SKM-1 (cell line): ENCODE results near the gene TBC1D2.
A peak's percentile ranks its signal among the peaks of the same experiment; 100 is the strongest.
"Not testable (repeated sequence)": the region's sequence is repeated elsewhere in the genome, so short reads cannot be mapped to it uniquely, and the experiment has no call there.

Experiments used
- DNase-seq: peaks from one replicate; lab custom pipeline; 2025; ENCODE audit not compliant: unreplicated experiment; lab: John Stamatoyannopoulos, UW

TBC1D2 gene

DNA sequence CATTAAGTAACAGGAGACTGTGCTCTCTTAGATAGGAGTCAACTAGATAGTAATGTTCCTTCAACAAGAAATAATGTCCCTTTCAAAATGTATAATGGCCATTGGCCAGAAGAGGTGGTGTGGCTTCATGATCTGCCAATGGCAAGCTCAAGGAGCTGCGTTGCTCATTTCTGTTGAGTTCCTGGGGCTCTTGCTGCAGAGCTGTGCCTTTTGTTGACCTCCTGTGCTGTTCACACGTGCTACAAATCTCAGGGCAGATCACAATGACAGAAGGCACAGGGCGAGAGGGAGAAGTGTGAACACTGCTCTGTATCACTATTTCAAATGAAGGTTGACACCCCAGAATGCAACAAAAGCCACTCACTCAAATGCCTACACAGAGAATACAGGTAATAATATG is 16.0 kb upstream of the TBC1D2 start:
- no peak for DNase-seq

DNA sequence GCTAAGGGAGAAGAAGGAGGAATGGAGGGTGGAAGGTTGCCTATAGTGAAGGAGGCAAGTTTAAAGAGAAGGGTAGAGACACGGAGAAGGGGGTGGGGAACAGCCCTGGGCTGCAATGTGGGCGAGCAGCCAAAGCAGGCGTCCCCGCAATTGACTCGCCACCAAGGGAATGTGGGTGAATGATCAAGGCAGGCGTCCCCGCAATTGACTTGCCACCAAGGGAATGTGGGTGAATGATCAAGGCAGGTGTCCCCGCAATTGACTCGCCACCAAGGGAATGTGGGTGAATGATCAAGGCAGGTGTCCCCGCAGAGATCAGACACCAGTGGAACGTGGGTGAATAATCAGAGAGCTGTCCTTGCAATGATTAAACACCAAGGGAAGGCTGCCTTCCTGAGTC is 14.8 kb upstream of the TBC1D2 start:
- DNase-seq, result not testable (repeated sequence)

DNA sequence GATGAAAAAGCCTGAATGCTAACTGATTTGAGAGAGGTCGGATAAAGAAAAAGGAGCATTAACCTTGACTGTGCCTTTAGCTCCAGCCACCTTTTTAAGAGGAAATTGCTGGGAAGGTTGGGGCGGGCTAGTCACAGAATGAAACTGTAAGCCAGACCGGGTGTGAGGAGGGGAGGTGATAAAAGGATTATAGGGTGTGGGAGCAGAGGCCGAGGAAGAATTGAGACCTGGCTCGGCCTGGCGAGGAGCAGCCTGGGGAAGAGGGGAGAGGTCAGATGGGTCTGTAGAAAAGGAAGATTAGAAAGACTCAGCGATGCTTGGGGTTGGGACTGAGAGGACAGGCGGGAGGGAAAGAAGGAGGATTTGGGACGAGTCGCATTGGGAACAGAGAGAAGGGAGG is 14.2 kb upstream of the TBC1D2 start:
- not testable (repeated sequence) for DNase-seq

DNA sequence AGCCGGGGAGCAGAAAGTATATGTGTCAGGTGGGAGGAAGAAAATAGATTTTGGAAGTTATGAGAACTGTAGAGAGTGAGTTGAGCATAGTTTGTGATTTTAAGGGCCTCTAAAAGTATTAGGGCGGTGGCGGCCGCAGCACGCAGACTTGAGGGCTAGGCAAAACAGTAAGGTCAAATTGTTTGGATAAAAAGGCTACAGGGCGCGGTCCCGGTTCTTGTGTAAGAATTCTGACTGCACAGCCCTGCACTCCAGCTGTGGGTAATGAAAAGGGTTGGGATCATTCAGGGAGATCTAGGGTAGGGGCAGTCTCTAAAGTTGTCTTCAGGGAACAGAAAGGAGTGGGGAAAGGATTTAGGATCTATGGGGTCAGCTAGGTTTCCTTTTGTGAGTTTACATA is 12.1 kb upstream of the TBC1D2 start:
- not testable (repeated sequence) for DNase-seq

DNA sequence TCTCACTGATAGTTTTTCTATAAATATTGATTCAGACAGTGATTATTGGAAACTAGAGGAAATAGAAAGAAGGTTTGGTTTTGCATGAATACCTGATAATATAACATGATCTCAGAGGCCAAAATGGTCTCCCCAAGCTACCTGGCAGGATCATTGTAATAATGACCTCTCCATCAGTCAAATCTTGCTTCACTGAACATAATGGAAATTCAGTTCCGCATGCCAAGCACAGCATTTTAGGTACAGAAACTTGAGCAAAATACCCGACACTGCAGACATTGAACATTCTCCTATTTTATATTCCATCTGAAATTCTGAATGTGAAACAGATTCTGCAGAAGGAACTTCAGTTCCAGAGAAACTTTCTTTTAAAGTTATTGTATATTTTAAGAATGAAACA is 9.1 kb upstream of the TBC1D2 start:
- DNase-seq, result no peak

DNA sequence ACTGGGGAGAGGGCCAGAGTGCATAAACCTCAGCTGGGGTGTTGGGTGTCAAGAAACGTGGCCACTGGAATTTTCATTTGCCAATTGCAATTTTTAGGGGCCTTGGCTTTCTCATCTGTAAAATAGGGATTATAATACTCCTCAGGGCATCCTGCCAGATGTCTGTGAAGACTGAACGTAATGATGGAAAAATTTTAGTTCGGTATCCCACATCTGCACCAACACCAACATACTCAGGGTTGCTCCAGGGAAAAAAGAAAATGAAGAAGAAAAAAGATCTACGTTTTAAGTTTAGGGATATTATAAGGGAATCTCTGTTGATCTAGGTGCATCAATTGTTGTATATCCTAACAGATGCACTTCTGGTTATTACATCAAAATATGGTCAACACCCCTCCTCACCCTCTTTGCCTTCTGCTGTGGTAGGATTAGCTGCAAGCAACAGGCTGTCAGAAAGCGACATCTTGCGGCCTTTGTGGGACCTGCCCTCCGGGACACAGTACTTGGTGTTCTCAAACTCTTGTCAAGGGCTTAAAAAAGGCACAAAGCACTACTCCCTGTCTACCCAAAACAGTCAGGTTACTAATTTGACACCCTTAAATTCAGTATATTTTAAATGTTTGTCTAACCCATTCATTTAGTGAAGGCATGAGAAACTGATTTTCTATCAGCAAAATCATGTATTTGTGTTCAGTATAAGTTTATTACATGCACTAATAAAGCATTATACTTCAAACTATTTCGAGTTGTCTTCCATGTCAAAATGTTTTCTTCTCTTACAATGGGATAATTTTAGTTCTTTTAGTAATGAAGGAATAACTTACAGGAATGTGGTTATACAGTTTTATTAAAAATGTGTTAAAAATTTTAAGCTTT is 8.3 kb upstream of the TBC1D2 start:
- DNase-seq, result peak; percentile 18

DNA sequence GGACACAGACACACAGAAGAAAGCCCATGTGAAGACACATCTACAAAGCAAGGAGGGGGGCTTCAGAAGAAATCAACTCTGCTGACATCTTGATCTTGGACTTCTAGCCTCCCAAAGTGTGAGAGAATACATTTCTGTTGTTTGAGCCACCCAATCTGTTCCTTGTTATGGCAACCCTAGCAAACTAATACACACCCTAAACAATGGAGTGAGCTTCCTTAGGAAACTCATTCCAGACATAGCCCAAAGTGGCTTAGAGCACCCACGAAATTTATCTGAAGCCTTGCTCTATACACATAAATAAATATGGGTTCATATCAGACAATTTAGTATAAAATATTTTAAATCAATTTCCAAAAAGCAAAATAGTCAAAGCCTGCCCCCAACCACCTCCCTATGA is 7.6 kb upstream of the TBC1D2 start:
- no peak for DNase-seq

DNA sequence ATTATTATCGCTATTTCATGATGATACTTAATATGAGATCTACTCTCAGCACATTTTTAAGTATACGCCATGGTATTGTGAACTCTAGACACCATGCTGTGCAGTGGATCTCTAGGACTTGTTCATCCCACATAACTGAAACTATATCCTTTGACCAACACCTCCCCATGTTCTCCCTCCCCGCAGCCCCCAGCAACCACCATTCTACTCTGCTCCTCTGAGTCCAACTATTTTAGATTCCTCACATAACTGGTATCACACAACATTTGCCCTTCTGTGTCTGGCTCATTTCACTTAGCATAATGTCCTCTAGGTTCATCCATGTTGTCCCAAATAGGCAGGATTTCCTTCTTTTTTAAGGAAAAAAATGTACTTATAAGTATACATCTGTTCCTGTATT is 6.6 kb upstream of the TBC1D2 start:
- no peak for DNase-seq

DNA sequence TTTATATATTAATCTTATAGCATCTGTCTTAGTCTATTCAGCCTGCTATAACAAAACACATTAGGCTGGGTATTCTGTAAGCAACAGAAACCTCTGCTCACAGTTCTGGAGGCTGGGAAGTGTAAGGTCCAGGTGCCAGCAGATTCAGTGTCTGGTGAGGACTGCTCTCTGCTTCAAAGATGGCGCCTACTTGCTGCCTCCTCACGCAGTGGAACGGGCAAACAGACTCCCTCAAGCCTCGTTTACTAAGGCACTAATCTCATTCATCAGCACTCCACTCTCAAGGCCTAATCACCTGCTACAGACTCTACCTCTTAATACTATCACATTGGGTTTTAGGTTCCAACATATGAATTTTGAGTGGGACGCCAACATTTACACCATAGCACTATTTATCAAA is 5.2 kb upstream of the TBC1D2 start:
- DNase-seq, result no peak

DNA sequence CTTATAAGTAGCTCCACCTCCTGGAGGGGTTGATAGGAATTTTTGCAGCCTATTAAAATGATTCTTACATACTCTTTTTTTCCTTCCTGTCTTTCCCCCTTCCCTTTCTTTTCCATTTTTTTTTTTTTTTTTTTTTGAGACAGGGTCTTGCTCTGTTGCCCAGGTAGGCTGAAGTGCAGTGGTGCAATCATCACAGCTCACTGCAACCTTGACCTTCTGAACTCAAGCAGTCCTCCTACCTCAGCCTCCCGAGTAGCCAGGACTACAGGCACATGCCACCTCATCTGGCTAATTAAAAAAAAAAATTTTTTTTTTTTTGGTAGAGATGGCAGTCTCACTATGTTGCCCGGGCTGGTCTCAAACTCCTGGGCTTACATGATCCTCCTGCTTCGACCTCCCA is 4.3 kb upstream of the TBC1D2 start:
- no peak for DNase-seq

DNA sequence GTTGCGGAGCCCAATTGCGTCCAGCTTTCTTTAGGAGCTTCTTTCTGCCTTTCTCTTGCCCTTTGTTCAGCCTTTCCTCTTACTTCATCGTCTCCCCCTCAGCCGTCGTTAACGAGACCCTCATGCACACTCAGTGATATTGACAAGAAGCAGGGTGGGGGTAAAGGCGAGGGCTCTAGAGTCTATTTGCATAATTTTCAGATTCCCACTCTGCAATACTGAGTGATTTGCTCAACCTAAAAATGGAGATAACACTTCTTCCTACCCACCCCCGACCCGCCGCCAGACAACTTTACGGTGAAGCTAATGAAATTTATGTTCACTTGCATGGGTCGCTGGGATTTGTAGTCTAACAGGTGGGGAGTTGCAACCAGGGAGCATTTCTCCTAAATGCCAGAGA is 1.3 kb upstream of the TBC1D2 start:
- DNase-seq, result no peak

DNA sequence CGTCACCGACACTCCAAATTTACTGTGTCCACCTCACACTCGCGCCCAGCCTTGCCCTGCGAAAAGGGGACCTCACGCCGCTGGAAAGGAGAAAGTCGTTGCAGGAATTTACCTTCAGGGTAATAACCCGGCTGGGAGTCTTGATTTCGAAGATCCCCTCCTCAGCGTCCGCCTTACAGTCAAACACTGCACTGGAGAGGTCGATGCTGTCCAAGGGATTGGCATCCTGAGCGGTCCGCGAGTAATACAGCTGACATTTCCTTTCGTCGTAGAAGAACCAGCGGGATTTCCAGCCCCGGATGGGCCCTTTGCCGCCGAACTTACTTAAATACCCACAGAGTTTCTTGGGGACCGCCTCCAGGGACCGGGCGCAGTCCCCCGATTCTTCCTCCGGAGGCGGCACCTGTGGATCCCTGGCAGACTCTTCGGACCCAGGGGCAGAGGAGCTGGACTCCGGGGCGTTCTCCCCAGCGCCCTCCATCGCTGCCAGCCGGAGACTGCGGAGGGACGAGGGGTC is 330 bp downstream of the TBC1D2 start:
- DNase-seq, result no peak

DNA sequence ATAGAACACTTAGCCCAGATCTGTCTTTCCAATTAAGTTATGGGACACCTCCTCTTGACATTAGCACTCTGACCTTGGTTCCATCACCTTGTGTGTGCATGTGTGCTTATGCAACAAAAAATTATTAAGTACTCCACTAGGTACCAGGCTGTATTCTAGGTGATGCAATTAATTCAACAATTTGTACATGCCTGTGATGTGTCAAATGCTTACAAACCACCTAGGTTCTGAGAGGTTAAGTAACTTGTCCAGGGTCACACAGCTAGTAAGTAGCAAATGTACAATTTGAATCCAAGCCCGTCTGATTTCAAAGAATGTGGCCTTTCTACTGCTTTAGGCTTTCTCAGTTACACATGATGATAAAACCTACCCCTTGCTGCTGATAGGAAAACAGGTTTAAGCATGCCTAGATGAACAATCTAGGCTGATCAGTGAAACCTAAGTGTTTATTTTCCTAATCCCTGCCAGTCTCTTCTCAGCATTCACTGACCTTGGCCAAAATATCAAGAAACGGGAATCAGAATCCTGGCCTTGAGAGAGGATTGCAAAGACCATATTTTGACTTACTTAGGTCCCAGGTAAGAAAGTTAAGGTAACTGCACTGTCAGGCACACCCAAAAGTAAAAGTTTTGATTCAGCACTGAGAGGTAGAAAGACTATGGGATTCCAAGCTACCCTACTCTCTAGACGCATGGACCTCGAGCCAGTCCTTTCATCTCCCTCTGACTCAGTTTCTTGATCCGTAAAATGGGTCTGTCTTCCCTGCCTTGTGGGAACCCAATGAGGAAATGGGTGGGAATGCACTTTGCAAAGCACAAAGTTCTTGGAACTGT is 1.0 kb downstream of the TBC1D2 start:
- no peak for DNase-seq

DNA sequence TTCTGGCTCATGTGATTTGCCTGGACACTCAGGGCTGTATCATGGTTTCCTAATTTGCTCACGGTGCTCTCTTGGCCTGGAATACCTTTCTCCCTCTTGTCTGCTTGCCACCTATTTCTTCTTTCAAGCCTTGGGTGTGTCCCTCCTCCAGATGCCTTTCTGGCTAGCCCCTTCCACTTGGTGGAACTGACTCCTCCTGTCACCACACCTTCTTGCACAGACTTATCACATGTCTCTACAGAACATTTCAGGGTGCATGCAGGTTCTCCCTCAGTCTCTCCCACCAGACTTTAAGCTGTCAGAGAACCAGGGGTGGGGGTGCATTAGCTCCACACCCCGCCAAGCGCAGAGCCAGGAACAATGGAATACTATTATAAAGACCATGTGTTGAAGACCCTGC is 1.9 kb downstream of the TBC1D2 start:
- no peak for DNase-seq

DNA sequence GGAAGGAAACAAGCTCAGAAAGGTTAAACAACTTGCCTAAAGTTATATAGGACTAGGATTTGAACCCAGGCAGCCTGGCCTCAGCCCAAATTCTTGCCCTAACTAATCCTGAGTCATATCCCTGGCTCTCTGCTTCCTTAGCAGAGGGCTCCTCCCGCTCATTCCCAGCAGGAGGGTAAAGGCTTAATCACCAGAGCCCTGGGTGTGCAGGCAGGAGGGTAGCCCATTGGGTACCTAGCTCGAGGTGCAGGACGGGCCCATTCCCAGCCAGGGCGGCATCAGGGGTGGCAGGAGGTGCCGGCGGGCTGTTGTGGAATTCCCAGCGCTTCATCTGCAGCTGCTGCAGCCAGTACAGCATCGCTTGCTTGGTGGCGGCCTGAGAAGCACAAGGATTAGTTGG is 3.9 kb downstream of the TBC1D2 start:
- DNase-seq, result no peak

DNA sequence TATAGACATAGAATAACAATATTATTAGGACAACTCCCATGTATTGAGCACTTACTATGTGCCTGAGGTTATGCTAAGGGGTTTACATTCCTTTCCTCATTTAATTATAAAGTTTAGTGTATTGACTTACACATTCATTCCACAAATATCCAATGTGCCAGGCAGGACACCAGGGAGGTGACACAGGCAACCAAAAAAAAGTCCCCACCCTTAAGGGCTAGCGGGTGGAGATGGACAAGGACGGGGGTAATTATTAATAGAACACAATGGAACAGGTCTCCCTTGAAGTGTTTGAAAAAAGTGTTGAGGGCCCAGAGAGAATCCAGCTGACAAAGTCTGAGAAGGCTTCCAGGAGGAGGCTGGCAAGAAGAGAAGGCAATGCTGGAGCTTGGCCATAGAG is 5.7 kb downstream of the TBC1D2 start:
- DNase-seq, result no peak

DNA sequence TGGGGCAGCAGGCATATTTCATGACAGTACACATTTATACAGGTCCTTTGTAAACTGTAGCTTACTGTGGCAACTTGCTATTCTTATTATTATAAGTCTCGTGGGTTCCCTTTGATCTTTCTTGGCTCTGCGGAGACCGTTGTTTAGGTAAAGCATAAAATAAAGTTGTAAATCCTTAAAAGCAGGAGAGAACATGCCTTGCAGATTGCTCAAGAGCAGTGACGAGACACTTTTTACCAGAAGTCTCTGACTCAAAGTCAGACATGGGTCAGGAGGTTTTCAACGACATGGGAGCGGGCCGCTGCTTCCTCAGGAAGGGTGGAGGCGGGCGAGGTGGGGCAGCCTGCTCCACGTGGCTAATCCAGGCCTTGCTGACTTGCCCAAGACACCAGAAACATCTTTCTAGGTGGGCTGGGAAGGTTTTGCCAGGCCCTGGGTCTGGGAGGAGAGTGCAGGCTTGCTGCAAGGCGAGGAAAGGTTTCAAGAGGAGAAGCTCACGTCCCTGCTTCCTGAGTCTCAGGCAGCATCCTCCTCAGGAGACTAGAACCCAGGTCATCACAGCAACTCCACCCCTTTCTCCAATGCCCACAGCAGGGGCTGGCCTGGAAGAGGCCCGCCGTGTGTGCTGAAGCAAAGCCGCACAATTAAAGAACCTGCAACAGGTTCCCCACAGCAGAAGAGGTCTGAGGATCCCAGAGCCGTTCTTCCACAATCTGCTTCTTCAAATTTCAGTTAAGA is 6.5 kb downstream of the TBC1D2 start:
- no peak for DNase-seq

DNA sequence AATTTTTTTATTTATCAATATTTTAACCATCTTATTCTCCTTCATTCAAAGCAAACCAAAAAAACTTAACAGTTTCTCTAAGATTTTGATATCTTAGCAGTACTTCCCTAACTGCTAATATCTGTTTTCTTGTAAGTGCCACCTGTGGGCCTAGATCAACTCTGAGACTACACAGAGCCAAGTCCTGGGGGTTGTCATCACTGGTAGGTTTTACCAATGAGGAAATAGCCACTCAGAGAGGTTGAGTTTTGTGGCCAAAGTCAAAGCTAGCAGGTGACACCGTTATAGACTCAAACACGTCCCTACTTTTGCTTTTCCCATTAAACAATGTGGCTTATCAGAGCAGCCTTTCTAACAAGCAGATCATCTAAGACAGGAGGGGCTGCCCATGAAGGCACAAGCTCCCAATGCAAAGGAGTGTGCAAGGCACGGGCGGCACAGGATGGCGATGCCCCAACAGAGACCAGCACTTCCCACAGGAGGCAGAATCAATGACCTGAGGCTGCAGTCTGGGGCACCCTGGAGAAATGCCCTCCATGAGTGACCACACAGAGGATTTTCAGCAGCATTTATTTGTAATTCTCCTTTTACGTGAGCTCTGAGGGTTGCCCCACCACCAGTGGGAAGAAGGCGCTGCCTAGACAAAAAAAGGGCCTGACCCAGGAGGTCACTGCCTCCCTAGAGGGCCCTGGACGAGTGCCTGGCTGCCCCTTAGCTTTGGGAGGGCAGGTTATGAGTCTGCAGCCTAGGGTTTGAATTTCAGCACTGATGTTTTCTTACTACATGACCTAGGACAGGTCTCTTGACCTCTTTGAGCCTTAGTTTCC is 7.4 kb downstream of the TBC1D2 start:
- no peak for DNase-seq

DNA sequence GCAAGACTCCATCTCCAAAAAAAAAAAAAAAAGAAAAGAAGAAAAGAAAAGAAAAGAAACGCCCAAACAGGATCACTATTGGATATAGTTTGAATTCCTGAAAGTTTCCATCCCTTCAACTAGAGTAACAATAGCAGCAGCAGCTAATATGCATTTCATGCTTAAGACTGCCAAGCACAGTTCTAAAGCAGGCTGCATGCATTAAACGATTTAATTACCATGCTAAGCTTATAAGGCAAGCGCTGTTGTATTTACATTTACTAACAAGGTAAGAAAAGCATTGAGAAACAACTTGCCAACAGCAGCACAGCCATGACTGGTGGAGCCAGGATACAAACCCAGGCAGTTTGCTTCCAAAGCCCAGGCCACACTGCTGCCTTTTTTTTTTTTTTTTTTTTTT is 13.0 kb downstream of the TBC1D2 start:
- no peak for DNase-seq
